Skeletal muscle cell (primary cell): Measurements from ENCODE around the gene PEX6.

Source experiments
- DNase-seq: peaks from one replicate; pipeline ENCODE4 v3.0.0-alpha.2; 2010; ENCODE audit warnings: low read depth
- H3K4me3 ChIP-seq: 2 replicates; pipeline ENCODE4 v1.5.1; 2011; ENCODE audit warnings: low read depth, mild to moderate bottlenecking, control low read depth, low read length, moderate library complexity

PEX6 gene

GRCh38 chr6:42940493-42941045 is 38.4 kb downstream of the PEX6 start:
- no peak overlapping the region for H3K4me3 ChIP-seq
- DNase-seq = no peak

GRCh38 chr6:42939810-42940167 is 39.2 kb downstream of the PEX6 start:
- no peak overlapping the region for H3K4me3 ChIP-seq
- DNase-seq = no peak

DNA sequence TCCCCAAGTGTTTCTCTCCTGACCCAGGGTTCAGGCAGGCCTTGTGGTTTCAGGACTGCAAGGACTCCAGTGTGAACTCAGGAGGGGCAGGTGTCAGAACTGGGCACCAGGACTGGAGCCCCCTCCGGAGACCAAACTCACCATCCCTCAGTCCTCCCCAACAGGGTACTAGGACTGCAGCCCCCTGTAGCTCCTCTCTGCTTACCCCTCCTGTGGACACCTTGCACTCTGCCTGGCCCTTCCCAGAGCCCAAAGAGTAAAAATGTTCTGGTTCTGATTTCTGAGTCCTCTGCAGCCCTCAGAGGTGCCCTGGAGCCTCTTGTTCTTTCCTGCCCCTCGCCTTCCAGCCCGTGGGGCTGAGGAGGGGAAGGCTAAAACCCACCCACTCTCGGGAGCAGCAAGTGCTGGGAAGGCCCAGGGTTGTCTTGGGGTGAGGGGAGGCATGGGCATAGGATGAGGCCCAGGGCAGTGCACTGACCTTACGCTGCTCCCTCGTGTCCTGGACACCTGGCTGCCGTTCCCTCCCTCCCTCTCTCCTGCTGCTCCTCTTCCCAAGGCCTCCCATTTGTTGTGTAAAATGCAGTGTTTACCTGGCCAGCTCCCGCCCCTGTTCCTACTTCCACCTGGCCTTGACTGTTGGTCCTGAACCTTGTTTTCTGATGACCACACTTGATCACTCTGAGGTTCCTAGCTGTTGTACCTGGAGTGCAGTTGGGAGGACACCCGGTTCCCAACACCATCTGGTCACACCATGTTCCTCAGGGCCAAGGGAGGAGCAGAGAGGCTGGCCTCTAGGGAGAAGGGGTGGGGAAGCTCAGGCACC is 39.8 kb downstream of the PEX6 start:
- no peak overlapping the region for H3K4me3 ChIP-seq
- DNase-seq = no peak

DNA sequence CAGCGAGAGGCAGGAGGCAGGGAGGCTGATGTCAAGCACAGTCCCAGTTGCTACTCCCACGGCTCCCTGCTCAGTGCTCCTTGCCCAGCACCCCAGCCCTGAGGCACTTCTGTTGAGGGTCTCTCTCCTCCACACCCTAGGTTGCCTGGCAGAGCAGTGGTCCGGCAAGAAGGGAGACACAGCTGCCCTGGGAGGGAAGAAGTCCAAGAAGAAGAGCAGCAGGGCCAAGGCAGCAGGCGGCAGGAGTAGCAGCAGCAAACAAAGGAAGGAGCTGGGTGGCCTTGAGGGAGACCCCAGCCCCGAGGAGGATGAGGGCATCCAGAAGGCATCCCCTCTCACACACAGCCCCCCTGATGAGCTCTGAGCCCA is 40.6 kb downstream of the PEX6 start:
- H3K4me3 ChIP-seq = no peak overlapping the region
- no peak for DNase-seq

DNA sequence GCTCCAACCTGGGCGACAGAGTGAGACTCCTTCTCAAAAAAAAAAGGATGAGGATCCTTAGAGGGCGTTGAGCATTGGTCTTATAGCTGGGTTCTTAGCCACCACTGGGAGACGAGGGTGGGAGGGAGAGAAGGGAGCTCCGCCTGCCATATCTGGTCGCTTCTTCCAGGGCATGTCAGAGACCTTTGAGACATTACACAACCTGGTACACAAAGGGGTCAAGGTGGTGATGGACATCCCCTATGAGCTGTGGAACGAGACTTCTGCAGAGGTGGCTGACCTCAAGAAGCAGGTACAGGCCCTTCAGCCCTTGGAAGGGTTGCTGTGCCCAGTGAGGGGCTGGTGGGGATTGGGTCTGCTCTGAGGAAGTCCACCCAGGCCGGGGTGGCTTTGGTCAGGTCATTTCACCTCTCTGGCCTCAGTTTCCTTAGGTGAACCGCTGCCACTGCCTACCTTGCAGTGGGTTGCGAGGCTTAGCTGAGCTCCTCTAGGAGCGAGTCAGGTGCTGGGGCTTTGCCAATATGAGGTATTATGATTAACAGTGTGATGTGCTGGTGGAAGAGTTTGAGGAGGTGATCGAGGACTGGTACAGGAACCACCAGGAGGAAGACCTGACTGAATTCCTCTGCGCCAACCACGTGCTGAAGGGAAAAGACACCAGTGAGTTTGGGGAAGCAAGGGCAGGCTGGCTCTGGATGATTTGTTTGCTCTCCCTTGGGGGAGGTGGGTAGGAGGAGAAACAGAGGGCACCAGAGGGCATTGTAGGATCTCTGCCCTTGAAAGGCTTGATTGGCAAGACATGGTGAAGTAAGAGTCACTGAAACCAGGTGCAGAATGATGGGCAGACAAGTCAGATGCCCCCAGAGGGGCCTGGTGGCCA is 41.2 kb downstream of the PEX6 start:
- H3K4me3 ChIP-seq = no peak overlapping the region

GRCh38 chr6:42936398-42936797 is 42.6 kb downstream of the PEX6 start:
- no peak for DNase-seq
- H3K4me3 ChIP-seq = no peak overlapping the region

More for the DNA sequence above, 41.2 kb downstream of the PEX6 start:
- no peak for DNase-seq

- no peak for DNase-seq
- no peak overlapping the region for H3K4me3 ChIP-seq
These were observed 43.7 kb downstream of the PEX6 start for GRCh38 chr6:42935322-42935721.

DNA sequence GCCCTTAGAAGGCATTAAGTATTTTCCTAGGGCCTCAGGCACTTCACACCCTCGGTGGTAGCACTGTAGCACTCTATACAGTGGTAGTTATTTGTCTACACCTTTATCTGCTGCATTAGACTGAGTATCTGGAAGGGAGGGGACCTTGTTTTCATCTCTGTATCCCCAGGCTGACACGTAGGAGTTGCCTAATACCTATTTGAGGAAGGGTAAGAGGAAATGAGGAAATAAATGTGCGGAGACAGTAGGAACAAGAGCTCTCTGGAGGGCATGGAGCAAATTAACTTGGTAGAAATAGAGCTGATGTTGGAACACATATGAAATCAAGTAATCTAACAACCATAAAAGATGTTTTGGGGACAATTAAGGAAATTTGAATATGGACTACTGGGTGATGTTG is 45.8 kb downstream of the PEX6 start:
- DNase-seq = no peak
- H3K4me3 ChIP-seq = no peak overlapping the region

DNA sequence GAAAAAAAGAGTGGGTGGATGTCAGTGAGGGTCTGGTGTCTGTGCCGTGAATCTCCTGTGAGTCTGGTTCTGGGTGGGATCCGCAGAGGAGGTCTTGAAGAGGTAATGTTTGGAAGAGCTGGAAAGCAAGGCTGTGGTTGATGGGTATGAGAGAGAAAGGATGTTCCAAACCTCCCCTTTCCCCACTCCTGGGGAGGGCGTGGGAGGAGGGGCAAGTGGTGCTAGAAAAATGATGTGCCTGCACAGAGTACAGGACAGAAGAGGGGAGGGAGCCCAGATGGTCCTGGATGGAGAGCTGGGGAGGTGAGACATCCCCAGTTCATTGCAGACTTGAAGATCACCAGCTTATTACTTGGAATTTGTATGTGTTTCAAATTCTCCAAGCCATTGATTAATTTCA is 46.6 kb downstream of the PEX6 start:
- no peak for DNase-seq
- H3K4me3 ChIP-seq = no peak overlapping the region

DNA sequence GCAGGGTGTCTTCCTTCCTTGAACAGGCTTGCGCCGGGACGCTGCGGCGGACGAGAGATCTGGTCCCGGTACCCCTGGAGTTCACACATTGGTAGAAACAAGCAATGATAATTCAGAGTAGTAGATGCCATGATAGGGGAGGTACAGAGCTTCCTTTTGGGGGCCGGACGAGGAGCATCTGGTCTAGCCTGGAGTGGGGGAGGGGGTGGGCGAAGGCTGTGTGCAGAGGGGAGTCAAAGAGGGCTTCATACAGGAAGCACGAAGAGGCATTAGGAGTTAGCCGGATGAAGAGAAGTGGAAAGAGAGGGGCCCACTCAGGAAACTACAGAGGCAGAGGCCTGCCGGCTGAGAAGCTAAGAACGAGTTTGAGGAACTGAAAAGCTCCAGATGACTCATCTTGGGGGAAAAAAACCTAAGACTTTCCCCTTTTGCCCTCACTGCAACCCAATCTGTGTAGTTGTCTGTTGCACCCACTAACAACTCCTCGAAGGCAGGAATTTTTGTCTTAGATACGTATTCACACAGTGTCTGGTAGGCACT is 49.1 kb downstream of the PEX6 start:
- DNase-seq = peak; percentile 40
- H3K4me3 ChIP-seq = peak overlapping the region; percentile 69

- DNase-seq = peak; percentile 88
These were observed 49.8 kb downstream of the PEX6 start, which contains the start of gene CNPY3 for GRCh38 chr6:42928986-42929820. Gene CNPY3 (plus strand): TSS chr6:42929480. CDS start chr6:42929571, 91 bp downstream.

DNA sequence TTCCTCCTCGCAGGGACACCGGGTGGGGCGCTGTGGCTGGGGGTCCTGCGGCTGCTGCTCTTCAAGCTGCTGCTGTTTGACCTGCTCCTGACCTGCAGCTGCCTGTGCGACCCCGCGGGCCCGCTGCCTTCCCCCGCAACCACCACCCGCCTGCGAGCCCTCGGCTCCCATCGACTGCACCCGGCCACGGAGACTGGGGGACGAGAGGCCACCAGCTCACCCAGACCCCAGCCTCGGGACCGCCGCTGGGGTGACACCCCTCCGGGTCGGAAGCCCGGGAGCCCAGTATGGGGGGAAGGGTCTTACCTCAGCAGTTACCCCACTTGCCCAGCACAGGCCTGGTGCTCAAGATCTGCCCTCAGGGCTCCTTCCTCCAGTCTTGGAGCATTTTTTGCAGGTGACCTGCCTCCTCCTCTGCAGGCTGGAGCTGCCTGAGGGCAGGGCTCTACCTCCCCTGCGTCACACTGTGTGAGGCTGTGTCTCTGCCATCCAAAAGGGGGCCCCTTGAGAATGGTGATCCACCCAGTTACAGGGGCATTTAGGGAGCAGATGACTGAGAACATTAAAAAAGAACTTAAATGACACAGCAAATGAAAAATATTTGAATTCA is 53.6 kb downstream of the PEX6 start:
- H3K4me3 ChIP-seq = no peak overlapping the region
- DNase-seq = no peak

More at GRCh38 chr6:42928986-42929820, 49.8 kb downstream of the PEX6 start, which contains the start of gene CNPY3:
- peak within 1 kb of the TSS; percentile 69 for H3K4me3 ChIP-seq

GRCh38 chr6:42923666-42924065 is 55.3 kb downstream of the PEX6 start:
- DNase-seq = no peak
- no peak overlapping the region for H3K4me3 ChIP-seq

DNA sequence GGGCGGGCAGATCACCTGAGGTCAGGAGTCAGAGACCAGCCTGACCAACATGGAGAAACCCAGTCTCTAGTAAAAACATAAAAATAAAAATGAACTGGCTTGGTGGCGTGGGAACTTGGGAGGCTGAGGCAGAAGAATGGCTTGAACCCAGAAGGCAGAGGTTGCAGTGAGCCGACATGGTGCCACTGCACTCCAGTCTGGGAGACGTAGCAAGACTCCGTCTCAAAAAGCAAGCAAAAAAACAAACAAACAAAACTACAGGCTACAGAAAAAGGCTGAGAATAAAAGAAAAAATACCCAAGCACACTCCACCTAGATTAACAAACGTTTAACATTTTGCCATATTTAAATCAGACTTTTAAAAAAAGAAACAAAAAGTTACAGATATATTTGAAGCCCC is 57.2 kb downstream of the PEX6 start:
- no peak for DNase-seq
- H3K4me3 ChIP-seq = no peak overlapping the region

GRCh38 chr6:42916288-42916687 is 62.7 kb downstream of the PEX6 start:
- no peak for DNase-seq
- no peak overlapping the region for H3K4me3 ChIP-seq

DNA sequence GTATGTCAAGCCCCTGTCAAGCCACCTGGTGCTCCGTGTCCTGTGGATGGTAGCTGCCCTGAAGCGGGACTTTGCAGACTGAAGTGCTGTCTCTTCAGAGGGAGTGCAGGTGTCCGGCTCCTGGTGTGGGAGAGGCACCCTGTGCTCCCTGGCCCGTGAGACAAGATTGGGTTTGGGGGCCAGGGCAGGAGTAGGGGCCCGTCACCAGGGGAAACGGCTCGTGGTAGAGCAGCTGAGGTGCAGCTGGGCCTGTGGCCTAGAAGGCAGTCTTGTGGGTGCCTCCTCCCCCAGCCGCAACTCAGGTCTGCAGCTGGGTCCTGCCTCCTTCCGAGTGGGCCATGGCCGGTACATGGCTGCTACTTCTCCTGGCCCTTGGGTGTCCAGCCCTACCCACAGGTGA is 63.2 kb downstream of the PEX6 start, which contains the start of gene PTCRA:
Gene PTCRA, plus strand, starts transcription at position 322 of the 400 bp plus-strand sequence. Its CDS starts 17 bp downstream, at position 339.
- DNase-seq = no peak
- H3K4me3 ChIP-seq = no peak within 1 kb of the TSS

DNA sequence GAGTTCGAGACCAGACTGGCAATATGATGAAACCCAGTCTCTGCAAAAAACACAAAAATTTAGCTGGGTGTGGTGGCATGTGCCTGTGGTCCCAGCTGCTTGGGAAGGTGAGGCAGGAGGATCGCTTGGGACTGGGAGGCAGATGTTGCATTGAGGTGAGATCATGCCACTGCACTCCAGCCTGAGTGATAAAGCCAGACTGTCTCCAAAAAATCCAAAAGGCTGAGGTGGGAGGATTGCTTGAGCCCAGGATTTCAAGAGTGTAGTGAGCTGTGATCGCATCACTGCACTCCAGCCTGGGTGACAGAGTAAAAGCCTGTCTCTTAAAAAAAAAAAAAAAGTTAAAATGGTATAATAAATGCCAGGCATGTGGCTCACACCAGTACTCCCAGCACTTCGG is 64.4 kb downstream of the PEX6 start:
- DNase-seq = no peak
- H3K4me3 ChIP-seq = no peak overlapping the region
